HG02970 (cell line): ENCODE results near the gene MBNL1.
"Not testable (repeated sequence)": the region's sequence is repeated elsewhere in the genome, so short reads cannot be mapped to it uniquely, and the experiment has no call there.

Experiments used
- ATAC-seq: cut with Tn5 transposase; IDR thresholded peaks from one replicate; pipeline ENCODE4 v1.9.1; 2021; ENCODE audit warnings: mild to moderate bottlenecking, moderate library complexity, moderate number of reproducible peaks; ENCODE audit not compliant: unreplicated experiment, low FRiP score

MBNL1 gene

DNA sequence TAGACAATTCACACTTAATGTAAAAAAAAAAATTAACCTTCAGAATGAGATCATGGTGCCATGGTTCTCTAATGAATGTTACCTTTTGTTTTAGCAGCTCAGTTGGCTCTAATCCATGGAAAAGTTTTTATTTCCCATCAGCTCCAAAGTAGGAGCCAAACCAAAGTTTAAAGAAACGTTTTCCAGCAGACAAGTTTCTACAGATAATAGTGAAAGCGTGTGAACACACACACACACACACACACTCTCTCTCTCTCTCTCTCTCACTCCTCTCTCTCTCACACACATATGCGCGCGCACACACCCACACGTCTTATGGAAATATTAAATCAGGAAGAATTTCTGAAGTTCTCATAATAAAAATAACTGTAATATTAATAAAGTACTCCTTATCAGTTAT, 46.9 kb downstream of the MBNL1 start:
- no peak for ATAC-seq

DNA sequence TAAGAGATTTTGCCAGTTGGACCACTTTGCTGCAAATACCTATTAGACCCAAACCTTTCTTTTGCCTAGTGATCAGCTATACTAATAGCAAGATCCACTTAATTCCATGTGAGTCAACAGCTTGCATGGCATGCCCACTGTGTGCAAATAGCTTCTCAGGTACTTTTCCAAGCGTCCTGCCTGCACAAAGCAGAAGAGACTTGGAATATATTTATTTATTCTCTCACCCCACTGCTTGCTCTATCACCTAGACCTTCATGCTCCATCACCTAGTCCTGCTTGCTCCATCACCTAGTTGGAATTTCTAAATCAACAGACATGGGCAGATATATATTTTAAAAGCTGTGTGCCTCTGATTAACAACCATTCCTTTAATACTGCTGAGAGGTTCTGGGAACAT, 47.6 kb downstream of the MBNL1 start:
- no peak for ATAC-seq

DNA sequence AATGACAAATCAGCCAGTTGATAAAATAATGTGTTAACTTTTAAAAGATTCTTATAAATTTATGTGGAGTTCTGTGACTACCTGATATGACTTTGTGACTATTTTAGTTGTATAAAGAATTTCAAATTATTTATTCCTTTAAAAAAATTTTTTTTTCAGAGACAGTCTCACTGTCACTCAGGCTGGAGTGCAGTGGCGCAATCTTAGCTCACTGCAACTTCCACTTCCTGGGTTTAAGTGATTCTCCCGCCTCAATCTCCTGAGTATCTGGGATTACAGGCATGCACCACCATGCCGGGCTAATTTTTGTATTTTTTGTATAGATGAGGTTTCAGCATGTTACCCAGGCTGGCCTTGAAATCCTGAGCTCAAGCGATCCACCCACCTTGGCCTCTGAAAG, 48.5 kb downstream of the MBNL1 start:
- ATAC-seq: no peak

DNA sequence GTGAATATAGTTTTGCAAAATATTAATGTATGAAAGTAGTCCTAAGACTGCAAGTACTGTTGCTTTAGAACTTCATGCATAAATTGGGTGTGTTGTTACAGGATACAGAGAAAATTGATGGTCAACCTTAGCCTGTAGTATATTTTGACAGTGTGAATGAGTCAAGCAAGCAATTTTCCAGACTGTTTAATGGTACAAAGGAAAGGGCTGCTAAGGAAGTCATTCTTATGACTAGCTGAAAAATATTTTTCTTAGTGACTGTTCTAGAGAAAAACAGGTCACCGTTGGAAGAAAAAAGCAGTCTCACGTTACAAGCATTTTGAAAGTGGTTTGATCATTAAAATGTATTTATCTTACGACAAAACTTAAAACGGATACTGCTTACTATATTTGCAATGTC, 49.2 kb downstream of the MBNL1 start:
- no peak for ATAC-seq

DNA sequence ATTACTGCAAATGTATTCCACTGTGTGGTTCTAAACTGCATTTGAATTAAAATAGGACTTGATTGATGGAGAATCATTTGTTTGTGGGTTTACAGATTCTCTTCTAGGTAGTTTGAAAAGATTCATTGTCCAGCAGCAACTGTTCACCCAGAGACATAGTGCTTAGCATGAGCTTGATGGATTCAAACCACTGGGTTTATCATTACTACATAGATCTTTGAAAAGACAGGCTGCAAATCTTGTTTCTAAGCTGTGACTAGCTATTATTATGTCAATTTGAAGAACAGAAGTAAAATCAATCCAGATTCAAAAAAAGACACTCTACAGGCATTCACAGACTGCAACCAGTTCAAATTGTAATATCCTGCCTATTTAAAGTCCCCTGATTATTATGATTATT, 49.8 kb downstream of the MBNL1 start:
- ATAC-seq: no peak

DNA sequence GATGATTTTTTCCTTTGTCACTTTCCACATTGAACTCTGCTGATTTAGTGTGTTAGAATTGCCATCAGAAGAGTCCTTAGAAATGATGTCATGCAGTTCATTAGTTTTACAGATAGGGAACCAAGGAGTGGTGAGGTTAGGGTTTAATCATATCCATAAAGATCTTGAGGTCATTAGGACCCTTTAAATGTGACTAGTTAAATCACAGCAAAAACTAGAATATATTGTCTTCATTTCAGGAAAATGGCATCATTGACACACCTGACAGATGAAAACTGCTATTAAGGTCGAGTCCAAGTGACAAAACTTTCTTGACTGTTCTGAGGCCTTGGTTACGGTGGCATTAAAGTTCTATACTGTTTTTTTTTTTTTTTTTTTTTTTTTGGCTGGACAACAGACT, 50.5 kb downstream of the MBNL1 start:
- no peak for ATAC-seq

DNA sequence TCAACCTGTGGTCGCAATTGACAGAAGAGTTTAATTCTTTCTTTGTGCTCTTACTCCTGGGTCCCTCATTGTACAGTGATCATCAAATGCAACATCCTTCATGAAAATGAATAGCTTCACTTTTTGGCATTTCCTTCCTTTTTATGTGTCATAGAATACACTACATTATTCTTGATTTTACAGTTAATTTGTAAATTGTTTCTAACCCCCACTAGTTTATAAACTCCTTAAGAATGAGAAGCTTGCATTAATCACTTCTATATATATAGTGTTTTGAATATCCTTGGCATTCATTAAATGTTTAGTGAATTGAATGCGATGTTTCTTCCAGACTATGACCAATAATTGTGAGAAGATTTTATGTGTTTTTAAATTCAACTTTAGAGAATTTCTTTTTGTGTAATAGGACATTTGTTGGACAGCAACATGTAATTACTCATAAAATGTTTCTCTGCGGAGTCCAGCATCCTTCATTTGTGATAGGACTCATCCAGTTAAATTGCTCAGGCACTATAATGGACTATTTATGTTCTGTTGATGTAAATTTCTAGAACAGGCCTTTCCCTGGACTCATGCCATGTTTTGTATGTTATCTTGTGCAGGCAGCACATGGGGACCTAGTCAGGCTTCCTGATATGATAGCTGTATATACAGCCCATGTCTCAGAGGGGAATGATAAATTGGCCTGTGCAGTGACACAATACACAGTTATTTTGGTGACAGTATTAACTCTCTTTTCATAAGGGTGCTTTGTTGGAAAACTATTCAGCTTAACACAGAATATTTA, 51.3 kb downstream of the MBNL1 start:
- ATAC-seq: no peak

DNA sequence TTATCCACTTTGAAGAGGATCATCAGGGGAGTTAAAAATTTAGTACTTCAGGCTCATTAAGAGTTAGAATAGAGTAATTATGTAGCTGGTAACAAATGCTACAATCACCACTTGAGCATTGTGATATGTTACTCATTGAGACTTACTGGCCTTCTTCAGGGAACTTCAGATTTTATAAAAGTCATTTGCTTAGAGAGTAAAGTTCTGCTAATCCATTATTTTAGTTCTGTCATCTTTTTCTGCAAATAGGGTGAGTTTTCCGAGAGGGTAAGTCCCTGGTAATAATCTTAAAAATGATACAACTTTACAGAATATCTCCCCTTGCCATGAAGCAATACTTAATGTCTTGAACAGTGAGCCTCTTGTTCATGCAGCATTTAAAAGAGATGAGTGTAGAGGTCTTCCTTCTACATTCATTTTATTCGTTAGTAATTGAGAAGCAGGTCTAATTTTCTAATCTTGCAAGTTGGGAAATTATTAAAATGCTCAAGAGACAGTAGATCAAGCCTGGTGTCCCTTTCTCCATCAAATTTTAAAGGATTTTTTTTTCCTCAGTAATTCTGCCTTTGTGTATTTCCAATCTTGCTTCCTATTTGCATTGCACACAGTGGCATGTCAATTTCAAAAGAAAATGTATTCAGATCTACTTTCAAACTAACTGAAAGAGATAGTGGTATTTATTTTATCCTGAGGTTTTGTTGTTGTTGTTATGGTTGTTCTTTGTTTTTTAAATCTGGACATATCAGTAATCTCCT, 52.6 kb downstream of the MBNL1 start:
- ATAC-seq: no peak

DNA sequence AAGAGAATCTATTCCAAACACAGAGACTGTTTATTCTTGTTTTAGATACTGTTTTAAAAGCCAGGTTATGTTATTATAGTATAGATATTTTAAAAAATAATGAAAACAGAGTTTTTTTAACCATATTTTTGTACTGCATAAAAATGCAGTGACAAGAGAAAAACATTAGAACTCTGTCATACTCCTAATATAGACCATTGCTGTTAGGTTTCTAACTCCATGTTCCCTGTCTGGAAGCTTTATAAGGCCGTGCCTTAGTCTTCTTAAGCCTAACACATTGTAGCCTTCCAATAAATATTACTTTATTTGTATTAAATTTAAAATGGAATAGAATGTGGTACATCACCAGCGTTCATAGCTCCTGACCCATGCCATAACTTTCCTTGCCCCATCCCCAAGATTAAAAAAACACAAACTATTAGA, 53.2 kb downstream of the MBNL1 start:
- no peak for ATAC-seq

DNA sequence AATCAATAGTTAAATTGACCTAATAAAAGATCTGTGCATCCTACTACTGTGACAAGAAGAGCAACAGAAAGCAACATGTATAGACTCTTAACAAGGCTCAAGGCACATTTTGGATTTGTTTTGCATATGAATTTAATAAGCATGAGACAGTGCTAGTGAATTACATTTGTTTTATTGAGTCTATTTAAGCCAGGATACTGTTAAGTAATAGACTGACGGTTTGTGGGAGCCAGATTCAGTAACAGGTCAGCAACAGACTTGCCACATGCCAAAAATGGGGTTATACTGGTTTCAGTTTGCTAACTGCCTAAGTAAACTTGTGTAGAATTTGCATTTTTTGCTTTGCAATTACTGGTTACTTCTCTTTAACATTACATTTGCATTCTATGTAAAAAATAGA, 54.0 kb downstream of the MBNL1 start:
- ATAC-seq: no peak

DNA sequence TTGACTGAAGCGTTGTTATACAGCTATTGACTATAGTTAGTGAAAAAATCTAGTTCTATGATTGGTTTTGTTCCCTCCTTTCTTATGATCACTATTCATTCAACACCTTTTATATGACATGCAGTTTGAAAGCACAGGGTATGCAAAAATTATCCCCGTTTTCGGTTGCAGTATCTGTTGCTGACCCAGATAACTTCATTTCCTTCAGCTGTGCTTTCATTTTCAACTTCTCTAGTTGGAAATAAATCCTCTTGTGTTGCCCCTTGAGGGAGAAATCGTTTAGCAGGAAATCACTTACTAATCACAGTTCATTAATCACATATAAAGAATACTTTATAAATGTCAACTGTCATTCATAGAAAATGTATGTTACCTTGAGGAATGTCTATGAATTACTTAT, 55.1 kb downstream of the MBNL1 start:
- no peak for ATAC-seq

DNA sequence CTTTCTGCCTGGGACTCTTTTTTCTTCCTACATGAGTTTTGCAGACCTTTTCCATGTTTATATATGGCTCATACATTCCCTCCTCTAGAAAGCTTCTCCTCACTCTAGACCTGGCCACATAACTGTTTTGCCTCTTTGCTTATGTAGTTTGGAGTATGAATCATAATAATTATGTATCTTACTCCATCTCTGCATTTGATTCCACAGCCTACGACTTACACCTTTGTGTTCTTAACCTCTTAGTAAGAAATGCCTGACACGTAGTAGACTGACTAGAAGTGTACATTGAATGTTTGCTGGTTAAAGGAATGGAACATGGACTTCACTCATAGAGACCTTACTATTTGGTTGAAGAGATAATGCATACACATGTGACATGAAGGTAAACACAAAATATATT, 56.4 kb downstream of the MBNL1 start:
- ATAC-seq: no peak

DNA sequence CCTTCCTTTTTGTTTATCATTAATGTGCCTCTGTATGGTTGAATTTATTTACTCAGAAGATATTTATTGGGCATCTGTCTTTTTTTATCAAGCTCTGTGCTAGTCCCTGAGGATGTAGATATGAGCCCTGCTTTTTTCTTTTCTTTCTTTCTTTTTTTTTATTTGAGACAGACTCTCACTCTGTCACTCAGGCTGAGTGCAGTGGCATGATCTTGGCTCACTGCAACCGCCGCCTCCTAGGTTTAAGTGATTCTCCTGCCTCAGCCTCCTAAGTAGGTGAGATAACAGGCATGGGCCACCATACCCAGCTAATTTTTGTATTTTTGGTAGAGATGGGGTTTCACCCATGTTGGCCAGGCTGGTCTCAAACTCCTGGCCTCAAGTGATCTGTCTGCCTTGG, 58.5 kb downstream of the MBNL1 start:
- no peak for ATAC-seq

DNA sequence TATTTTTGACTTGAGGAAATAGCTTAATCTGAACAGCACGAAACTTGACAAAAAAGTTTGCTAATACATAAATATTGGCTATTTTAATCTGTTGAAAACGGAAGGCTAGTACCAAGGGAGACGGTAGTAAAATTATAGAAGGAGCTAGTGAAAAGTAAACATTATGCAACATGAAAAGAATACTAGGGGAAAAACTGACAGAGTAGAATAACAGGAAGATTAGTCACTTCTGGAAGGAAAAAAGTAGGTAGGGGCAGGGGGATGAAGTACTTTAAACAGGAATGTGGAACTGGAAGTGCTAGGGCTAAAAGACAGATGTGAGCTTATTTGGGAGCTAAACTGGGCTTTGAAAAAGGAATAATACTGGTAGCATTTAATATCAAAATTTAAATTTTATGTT, 60.1 kb downstream of the MBNL1 start:
- no peak for ATAC-seq

DNA sequence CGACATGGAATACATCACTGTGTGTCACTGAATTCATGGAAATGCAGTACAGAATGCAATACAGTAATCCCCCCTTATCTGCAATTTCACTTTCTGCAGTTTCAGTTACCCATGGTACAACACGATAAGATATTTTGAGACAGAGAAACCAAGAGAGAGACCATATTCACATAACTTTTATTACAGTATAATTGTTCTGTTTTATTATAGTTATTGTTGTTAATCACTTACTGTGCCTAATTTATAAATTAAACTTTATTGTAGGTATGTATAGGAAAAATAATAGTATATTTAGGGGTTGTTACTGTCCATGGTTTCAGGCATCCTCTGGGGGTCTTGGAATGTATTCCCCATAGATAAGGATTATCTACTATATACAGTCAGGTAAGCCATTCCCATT, 61.8 kb downstream of the MBNL1 start:
- ATAC-seq: no peak

DNA sequence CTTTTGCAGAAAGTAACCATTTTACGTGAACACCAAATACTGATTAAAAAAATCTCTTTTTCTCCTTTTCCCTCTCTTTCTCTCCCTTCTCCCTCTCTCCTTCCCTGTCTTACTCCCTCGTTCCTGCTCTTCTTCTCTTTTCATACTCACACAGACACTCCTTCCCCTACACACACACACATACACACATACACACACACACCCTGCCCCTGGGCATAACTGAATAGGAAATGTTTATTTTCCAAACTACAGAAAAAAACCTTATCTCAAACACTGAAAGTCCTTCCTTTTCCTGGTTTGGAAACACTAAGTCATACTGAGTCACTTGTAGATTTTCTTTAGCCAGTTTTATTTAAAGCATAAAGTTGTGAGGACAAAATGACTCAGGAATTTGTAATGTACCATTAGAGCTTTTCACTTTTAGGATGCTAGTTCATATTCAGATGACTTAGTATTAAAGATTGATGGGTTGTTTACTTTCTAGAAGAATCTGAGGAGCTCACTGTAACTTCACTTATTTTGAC, 62.4 kb downstream of the MBNL1 start:
- ATAC-seq: no peak

DNA sequence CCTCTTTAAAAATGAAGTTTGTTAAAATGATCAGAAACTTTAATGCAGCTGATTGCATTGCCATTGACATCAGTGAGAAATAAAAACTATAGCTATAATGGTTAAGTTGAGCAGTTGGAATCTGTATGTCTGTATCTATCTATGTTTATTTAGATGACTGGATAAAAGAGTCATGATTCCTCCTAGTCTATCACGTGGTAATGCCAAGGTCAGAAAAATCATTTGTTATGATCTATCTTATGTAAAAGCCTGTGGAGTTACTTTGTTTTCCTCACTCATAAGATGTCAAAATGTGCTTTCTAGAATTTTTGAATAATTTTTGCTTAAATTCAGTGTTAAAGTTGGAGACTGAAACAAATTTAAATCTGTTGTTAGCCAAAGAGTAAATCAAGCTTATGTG, 63.3 kb downstream of the MBNL1 start:
- no peak for ATAC-seq

DNA sequence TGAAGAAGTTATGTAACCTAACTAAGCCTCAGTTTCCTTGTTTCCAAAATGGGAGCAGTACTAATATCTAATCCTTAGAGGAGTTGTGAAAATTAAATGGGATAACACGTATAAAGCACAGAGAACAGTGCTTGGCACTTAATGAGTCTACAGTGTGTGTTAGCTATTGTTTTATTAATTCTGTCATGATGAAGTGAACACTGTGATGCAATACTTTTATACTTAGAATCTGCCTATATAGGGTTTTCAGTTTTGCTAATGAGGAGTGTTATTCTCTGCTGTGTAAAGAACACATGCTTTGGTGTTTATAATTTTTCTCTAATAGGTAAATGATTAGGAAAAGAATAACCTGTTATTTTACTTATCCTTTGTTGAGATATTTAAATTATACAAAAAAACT, 65.2 kb downstream of the MBNL1 start:
- ATAC-seq: no peak

DNA sequence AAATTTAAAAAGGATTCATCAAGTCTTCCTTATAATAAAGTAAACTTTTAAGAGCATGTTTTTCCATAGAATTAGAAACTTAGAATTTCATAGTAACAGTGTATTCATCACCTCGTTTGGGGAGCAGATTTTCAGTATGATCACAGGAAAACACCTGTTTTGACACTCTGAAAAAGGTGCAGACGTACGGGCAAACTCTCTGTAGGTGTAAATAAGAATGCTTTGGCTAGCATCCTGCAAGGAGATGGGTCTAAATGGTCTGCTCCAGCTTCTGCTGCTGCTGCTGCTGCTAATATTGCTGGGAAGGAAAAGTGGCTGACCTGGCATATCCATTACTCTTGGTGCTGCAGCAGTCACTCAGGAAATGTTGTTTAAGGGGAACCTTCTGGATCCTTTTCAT, 66.0 kb downstream of the MBNL1 start:
- no peak for ATAC-seq

DNA sequence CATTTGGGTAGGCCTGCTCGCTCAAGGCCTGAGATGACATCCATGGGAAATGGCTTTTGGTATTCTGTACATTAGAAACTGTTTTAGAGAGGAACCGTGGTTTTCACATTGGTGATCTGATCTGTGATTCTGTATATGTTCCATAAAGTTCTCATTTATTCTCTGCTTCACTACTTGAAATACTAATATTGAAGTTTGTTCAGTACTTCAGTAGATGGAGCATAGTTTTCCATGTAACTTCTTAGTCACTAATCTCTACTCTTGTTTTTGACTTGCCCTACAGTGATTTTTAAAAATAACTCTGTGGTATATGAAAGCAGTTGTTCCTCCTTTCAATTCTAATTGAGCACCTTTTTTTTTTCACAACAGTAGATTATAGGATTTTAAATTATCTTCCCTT, 66.5 kb downstream of the MBNL1 start:
- no peak for ATAC-seq

DNA sequence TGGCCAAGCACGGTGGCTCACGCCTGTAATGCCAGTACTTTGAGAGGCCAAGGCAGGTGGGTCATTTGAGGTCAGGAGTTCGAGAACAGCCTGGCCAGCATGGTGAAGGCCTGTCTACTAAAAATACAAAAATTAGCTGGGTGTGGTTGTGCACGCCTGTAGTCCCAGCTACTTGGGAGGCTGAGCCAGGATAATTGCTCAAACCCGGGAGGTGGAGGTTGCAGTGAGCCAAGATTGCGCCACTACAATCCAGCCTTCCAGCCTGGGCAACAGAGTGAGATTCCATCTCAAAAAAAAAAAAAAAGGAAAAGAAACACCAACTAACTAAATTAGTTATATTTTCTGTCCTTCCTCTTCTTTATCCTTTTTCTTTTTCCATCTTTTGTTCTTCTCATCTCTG, 68.6 kb downstream of the MBNL1 start:
- not testable (repeated sequence) for ATAC-seq

DNA sequence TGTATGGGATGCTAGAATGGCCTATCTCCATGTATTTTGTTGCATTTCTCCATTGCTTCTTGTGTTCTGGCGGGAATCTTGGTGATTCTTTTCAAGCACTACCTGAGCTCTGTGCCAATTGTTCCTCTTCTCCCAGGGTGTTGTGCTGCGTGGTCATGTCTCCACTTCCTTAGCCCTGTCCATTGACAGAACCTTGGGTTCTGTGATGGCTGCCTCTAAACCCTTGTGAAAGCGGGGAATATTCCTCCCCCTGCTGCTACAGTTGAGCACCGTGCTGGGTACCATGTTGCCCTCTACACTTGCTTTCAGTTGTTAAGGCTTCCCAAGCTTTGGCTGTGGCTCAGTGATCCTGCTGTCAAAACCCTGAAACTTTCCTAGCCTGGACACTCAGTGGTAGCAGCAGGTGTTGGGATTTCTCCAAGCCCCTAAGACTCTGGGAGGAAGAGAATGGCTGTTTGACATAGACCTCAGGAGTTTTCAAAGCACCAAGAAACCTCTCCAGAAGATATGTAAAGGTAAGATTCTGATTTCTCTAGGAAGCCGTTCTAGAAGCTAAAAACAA, 69.5 kb downstream of the MBNL1 start:
- ATAC-seq: no peak
